ENCODE results near the gene C3AR1.
"Not testable (repeated sequence)": the region's sequence is repeated elsewhere in the genome, so short reads cannot be mapped to it uniquely, and the experiment has no call there.

The C3AR1 gene

DNA sequence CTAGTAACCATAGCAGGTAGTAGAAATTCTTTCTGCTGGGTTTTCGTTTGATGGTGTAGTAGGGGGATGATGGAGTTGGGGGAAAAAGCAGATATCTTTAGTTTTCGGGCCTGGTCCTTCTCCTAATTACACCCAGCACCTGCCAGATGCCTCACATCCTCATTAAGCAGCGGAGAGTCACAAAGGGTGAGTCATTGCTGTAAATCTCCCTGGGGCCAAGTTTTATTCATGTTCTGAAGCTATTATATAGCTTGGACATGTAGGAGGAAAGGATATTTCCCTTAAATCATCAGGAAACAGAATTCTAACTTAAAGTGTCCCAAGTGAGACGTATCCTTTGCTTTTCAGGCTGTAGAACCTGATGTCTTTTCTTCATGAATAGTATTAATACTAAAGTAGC lies 11.0 kb upstream of the C3AR1 start:
- Histone ChIP-seq H3K4me1 (ENCODE audit: control insufficient read depth, insufficient read depth, low read depth, low read length) (peaks cover 2% of the 10 kb centered on the region), H3K79me1 (replicated peaks; ENCODE audit: low read length, poor library complexity, severe bottlenecking) (peaks cover 1% of the 10 kb centered on the region), H2AFZ (ENCODE audit: low read depth, low read length) (no peak overlapping the region), H3K23ac (ENCODE audit: low read length in 2 of 2) (no peak overlapping the region), H4K91ac (ENCODE audit: low read length) (no peak overlapping the region), H3K14ac (ENCODE audit: low read length in 2 of 2) (no peak overlapping the region), H3K27me3 (ENCODE audit: control insufficient read depth in 1 of 2, insufficient read depth in 1 of 2, low read length in 2 of 2) (no peaks in the 10 kb centered on the region), H3K4ac (ENCODE audit: low read depth in 1 of 2, low read length in 2 of 2) (no peak overlapping the region), H2BK15ac (ENCODE audit: low read depth, poor library complexity, severe bottlenecking) (no peak overlapping the region), H3K9me3 (ENCODE audit: control insufficient read depth, low read length) (no peaks in the 10 kb centered on the region), H3K27ac (ENCODE audit: low read length, poor library complexity, severe bottlenecking) (no peak overlapping the region), H3K4me3 (ENCODE audit: insufficient read depth in 1 of 2, low read depth in 1 of 2, low read length in 2 of 2) (no peak overlapping the region), H4K8ac (ENCODE audit: low read length) (no peak overlapping the region), H3K36me3 (ENCODE audit: control insufficient read depth in 1 of 2, insufficient read depth in 2 of 2, low read depth in 1 of 2, low read length in 2 of 2) (no peaks in the 10 kb centered on the region), H2BK12ac (ENCODE audit: low read length in 2 of 2) (no peak overlapping the region), H3K4me2 (ENCODE audit: low read length, poor library complexity, severe bottlenecking) (no peak overlapping the region), H2BK5ac (ENCODE audit: low read depth, low read length, poor library complexity, severe bottlenecking) (no peak overlapping the region), H3K9ac (ENCODE audit: low read length) (peak overlapping the region; percentile 17), H3K18ac (ENCODE audit: low read depth in 1 of 2, low read length in 2 of 2) (no peak overlapping the region), H2BK120ac (ENCODE audit: low read depth, low read length) (no peak overlapping the region), H2AK5ac (ENCODE audit: low read length, severe bottlenecking) (no peak overlapping the region)
- peak; percentile 53 for DNase-seq
- no CpG with 5 or more reads among the region's 4 CpGs for WGBS

DNA sequence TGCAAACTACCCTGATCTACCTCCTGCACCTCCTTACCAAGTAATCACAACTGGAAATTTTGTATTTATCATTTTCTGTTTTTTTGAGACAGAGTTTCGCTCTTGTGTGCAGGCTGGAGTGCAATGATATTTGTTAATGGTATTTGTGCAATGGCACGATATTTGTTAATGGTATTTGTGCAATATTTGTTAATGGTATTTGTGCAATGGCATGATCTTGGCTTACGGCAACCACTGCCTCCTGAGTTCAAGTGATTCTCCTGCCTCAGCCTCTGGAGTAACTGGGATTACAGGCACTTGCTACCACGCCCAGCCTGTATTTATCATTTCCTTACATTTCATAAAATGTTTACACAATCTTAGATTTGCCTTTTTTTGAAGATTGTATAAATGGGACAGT lies 10.2 kb upstream of the C3AR1 start:
- Histone ChIP-seq H3K27ac (ENCODE audit: low read length, poor library complexity, severe bottlenecking) (no peak overlapping the region), H2AFZ (ENCODE audit: low read depth, low read length) (no peak overlapping the region), H3K27me3 (ENCODE audit: control insufficient read depth in 1 of 2, insufficient read depth in 1 of 2, low read length in 2 of 2) (no peaks in the 10 kb centered on the region), H4K91ac (ENCODE audit: low read length) (no peak overlapping the region), H2BK12ac (ENCODE audit: low read length in 2 of 2) (no peak overlapping the region), H4K8ac (ENCODE audit: low read length) (no peak overlapping the region), H3K4me1 (ENCODE audit: control insufficient read depth, insufficient read depth, low read depth, low read length) (peaks cover 2% of the 10 kb centered on the region), H3K14ac (ENCODE audit: low read length in 2 of 2) (no peak overlapping the region), H3K36me3 (ENCODE audit: control insufficient read depth in 1 of 2, insufficient read depth in 2 of 2, low read depth in 1 of 2, low read length in 2 of 2) (no peaks in the 10 kb centered on the region), H2BK120ac (ENCODE audit: low read depth, low read length) (no peak overlapping the region), H3K23ac (ENCODE audit: low read length in 2 of 2) (no peak overlapping the region), H3K18ac (ENCODE audit: low read depth in 1 of 2, low read length in 2 of 2) (no peak overlapping the region), H3K9ac (ENCODE audit: low read length) (no peak overlapping the region), H3K4ac (ENCODE audit: low read depth in 1 of 2, low read length in 2 of 2) (no peak overlapping the region), H2BK5ac (ENCODE audit: low read depth, low read length, poor library complexity, severe bottlenecking) (no peak overlapping the region), H3K9me3 (ENCODE audit: control insufficient read depth, low read length) (no peaks in the 10 kb centered on the region), H3K79me1 (replicated peaks; ENCODE audit: low read length, poor library complexity, severe bottlenecking) (peaks cover 1% of the 10 kb centered on the region), H3K4me2 (ENCODE audit: low read length, poor library complexity, severe bottlenecking) (no peak overlapping the region), H2AK5ac (ENCODE audit: low read length, severe bottlenecking) (no peak overlapping the region), H2BK15ac (ENCODE audit: low read depth, poor library complexity, severe bottlenecking) (no peak overlapping the region), H3K4me3 (ENCODE audit: insufficient read depth in 1 of 2, low read depth in 1 of 2, low read length in 2 of 2) (no peak overlapping the region)
- 92% methylated on average over 4 of the region's 4 CpGs for WGBS
- DNase-seq, result no peak

GRCh38 chr12:8075935-8076334 lies 9.8 kb upstream of the C3AR1 start:
- H2BK15ac ChIP-seq (ENCODE audit: low read depth, poor library complexity, severe bottlenecking), result no peak overlapping the region
- no peak overlapping the region for H2AFZ ChIP-seq (ENCODE audit: low read depth, low read length)
- no peak overlapping the region for H3K9ac ChIP-seq (ENCODE audit: low read length)
- H3K14ac ChIP-seq (ENCODE audit: low read length in 2 of 2), result no peak overlapping the region
- H3K4me1 ChIP-seq (ENCODE audit: control insufficient read depth, insufficient read depth, low read depth, low read length), result no peaks in the 10 kb centered on the region
- H2AK5ac ChIP-seq (ENCODE audit: low read length, severe bottlenecking), result no peak overlapping the region
- H3K23ac ChIP-seq (ENCODE audit: low read length in 2 of 2), result no peak overlapping the region
- H2BK5ac ChIP-seq (ENCODE audit: low read depth, low read length, poor library complexity, severe bottlenecking), result no peak overlapping the region
- WGBS, result 100% methylated on average over 3 of the region's 6 CpGs
- no peaks in the 10 kb centered on the region for H3K36me3 ChIP-seq (ENCODE audit: control insufficient read depth in 1 of 2, insufficient read depth in 2 of 2, low read depth in 1 of 2, low read length in 2 of 2)
- no peak overlapping the region for H2BK120ac ChIP-seq (ENCODE audit: low read depth, low read length)
- H3K4me2 ChIP-seq (ENCODE audit: low read length, poor library complexity, severe bottlenecking), result no peak overlapping the region
- no peaks in the 10 kb centered on the region for H3K9me3 ChIP-seq (ENCODE audit: control insufficient read depth, low read length)
- H3K79me1 ChIP-seq (replicated peaks; ENCODE audit: low read length, poor library complexity, severe bottlenecking), result no peaks in the 10 kb centered on the region
- DNase-seq, result no peak
- no peak overlapping the region for H3K4ac ChIP-seq (ENCODE audit: low read depth in 1 of 2, low read length in 2 of 2)
- H2BK12ac ChIP-seq (ENCODE audit: low read length in 2 of 2), result no peak overlapping the region
- no peak overlapping the region for H3K4me3 ChIP-seq (ENCODE audit: insufficient read depth in 1 of 2, low read depth in 1 of 2, low read length in 2 of 2)
- H3K27me3 ChIP-seq (ENCODE audit: control insufficient read depth in 1 of 2, insufficient read depth in 1 of 2, low read length in 2 of 2), result no peaks in the 10 kb centered on the region
- H4K8ac ChIP-seq (ENCODE audit: low read length), result no peak overlapping the region
- H3K18ac ChIP-seq (ENCODE audit: low read depth in 1 of 2, low read length in 2 of 2), result no peak overlapping the region
- no peak overlapping the region for H3K27ac ChIP-seq (ENCODE audit: low read length, poor library complexity, severe bottlenecking)
- no peak overlapping the region for H4K91ac ChIP-seq (ENCODE audit: low read length)

DNA sequence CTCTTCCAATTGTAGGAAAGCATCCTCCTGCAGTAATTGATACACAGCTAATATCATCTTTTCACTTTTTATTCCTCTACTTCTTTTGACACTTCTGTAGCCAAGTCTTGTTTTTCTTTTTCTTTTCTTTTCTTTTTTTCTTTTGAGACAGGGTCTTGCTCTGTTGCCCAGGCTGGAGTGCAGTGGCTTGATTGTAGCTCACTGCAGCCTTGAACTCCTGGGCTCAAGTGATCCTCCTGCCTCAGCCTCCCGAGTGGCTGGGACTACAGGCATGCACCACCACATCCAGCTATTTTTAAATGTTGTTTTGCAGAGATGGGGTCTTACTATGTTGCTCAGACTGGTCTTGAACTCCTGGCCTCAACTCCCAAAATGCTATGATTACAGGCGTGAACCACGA lies 5.7 kb upstream of the C3AR1 start:
- 100% methylated on average over 2 of the region's 3 CpGs for WGBS
- not testable (repeated sequence) for H3K9me3 ChIP-seq (ENCODE audit: control insufficient read depth, low read length); H2BK5ac ChIP-seq (ENCODE audit: low read depth, low read length, poor library complexity, severe bottlenecking); H3K4me2 ChIP-seq (ENCODE audit: low read length, poor library complexity, severe bottlenecking); H3K79me1 ChIP-seq (replicated peaks; ENCODE audit: low read length, poor library complexity, severe bottlenecking); H3K4me1 ChIP-seq (ENCODE audit: control insufficient read depth, insufficient read depth, low read depth, low read length); H3K27ac ChIP-seq (ENCODE audit: low read length, poor library complexity, severe bottlenecking); H3K23ac ChIP-seq (ENCODE audit: low read length in 2 of 2); H4K8ac ChIP-seq (ENCODE audit: low read length); H3K14ac ChIP-seq (ENCODE audit: low read length in 2 of 2); H3K9ac ChIP-seq (ENCODE audit: low read length); H2BK15ac ChIP-seq (ENCODE audit: low read depth, poor library complexity, severe bottlenecking); H2BK120ac ChIP-seq (ENCODE audit: low read depth, low read length); H3K18ac ChIP-seq (ENCODE audit: low read depth in 1 of 2, low read length in 2 of 2); H2AFZ ChIP-seq (ENCODE audit: low read depth, low read length); H3K36me3 ChIP-seq (ENCODE audit: control insufficient read depth in 1 of 2, insufficient read depth in 2 of 2, low read depth in 1 of 2, low read length in 2 of 2); H3K27me3 ChIP-seq (ENCODE audit: control insufficient read depth in 1 of 2, insufficient read depth in 1 of 2, low read length in 2 of 2); H3K4ac ChIP-seq (ENCODE audit: low read depth in 1 of 2, low read length in 2 of 2); H4K91ac ChIP-seq (ENCODE audit: low read length); H2BK12ac ChIP-seq (ENCODE audit: low read length in 2 of 2); DNase-seq; H2AK5ac ChIP-seq (ENCODE audit: low read length, severe bottlenecking); H3K4me3 ChIP-seq (ENCODE audit: insufficient read depth in 1 of 2, low read depth in 1 of 2, low read length in 2 of 2)
